Ishikawa (cell line): ENCODE results near the gene TTC3.

Source experiments
- CEBPB ChIP-seq: IDR thresholded peaks from 2 replicates; pipeline ENCODE4 v1.6.1; 2012
- CREB1 ChIP-seq: IDR thresholded peaks from 2 replicates; pipeline ENCODE4 v1.6.1; 2012; ENCODE audit warnings: low read depth
- EGR1 ChIP-seq: IDR thresholded peaks from 2 replicates; pipeline ENCODE4 v1.6.1; 2012
- EP300 ChIP-seq: IDR thresholded peaks from 2 replicates; pipeline ENCODE4 v1.6.1; 2012; ENCODE audit warnings: borderline replicate concordance
- FOXM1 ChIP-seq: IDR thresholded peaks from 2 replicates; pipeline ENCODE4 v1.6.1; 2012; ENCODE audit warnings: low read depth, borderline replicate concordance
- NFIC ChIP-seq: IDR thresholded peaks from 2 replicates; pipeline ENCODE4 v1.6.1; 2012
- RAD21 ChIP-seq: IDR thresholded peaks from 2 replicates; pipeline ENCODE4 v1.6.1; 2012; ENCODE audit warnings: low read depth
- TAF1 ChIP-seq: IDR thresholded peaks from 2 replicates; pipeline ENCODE4 v1.6.1; 2012; ENCODE audit warnings: low read depth, mild to moderate bottlenecking
- TCF12 ChIP-seq: IDR thresholded peaks from 2 replicates; pipeline ENCODE4 v1.6.1; 2012; ENCODE audit warnings: low read depth
- TEAD4 ChIP-seq: IDR thresholded peaks from 2 replicates; pipeline ENCODE4 v1.6.1; 2012
- YY1 ChIP-seq: IDR thresholded peaks from 2 replicates; pipeline ENCODE4 v1.6.1; 2012; ENCODE audit warnings: low read depth
- ZBTB7A ChIP-seq: IDR thresholded peaks from 2 replicates; pipeline ENCODE4 v1.6.1; 2012; ENCODE audit warnings: low read depth
- TF ChIP-seq, protein P1 (sequence below): IDR thresholded peaks from 2 replicates; pipeline ENCODE4 v1.6.1; 2012
- TF ChIP-seq, protein P2 (sequence below): IDR thresholded peaks from 2 replicates; pipeline ENCODE4 v1.6.1; 2012; ENCODE audit warnings: low read depth, mild to moderate bottlenecking
- TF ChIP-seq, protein P3 (sequence below): IDR thresholded peaks from 2 replicates; pipeline ENCODE4 v1.6.1; 2012

TTC3 gene

DNA sequence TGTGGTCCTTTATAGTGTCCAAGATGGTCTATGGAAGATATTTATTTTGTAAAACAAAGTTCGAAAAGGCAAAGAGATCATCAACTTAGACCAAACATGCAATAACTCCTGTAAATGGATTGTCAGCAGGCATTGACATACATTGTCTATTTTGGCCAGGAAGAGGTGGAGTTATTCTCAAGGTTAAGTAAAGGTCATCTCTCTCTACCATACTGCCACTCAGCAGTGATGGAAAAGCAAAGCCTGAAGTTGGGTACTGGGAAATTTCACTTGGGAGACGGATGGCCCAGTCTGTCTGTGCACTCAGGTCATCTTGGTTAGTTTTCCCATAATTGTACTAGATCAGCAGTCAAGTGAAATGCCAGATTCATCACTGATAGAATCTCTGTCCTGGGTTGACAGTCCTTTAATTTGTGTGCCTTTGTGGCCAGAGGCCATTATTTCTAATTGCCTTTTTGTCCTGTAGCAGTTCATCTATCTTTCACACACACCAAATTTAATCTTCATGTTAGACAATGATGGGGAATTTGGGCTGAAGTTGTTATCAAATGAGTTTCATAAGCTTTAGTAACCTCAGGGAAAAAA is 17.7 kb upstream of the TTC3 start:
- TF ChIP-seq, protein P1, sequence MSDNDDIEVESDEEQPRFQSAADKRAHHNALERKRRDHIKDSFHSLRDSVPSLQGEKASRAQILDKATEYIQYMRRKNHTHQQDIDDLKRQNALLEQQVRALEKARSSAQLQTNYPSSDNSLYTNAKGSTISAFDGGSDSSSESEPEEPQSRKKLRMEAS: no peak
- TF ChIP-seq ZBTB7A (no peak), NFIC (no peak), FOXM1 (no peak), EGR1 (no peak)
- TF ChIP-seq, protein P2, sequence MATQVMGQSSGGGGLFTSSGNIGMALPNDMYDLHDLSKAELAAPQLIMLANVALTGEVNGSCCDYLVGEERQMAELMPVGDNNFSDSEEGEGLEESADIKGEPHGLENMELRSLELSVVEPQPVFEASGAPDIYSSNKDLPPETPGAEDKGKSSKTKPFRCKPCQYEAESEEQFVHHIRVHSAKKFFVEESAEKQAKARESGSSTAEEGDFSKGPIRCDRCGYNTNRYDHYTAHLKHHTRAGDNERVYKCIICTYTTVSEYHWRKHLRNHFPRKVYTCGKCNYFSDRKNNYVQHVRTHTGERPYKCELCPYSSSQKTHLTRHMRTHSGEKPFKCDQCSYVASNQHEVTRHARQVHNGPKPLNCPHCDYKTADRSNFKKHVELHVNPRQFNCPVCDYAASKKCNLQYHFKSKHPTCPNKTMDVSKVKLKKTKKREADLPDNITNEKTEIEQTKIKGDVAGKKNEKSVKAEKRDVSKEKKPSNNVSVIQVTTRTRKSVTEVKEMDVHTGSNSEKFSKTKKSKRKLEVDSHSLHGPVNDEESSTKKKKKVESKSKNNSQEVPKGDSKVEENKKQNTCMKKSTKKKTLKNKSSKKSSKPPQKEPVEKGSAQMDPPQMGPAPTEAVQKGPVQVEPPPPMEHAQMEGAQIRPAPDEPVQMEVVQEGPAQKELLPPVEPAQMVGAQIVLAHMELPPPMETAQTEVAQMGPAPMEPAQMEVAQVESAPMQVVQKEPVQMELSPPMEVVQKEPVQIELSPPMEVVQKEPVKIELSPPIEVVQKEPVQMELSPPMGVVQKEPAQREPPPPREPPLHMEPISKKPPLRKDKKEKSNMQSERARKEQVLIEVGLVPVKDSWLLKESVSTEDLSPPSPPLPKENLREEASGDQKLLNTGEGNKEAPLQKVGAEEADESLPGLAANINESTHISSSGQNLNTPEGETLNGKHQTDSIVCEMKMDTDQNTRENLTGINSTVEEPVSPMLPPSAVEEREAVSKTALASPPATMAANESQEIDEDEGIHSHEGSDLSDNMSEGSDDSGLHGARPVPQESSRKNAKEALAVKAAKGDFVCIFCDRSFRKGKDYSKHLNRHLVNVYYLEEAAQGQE: no peak
- TF ChIP-seq, protein P3, sequence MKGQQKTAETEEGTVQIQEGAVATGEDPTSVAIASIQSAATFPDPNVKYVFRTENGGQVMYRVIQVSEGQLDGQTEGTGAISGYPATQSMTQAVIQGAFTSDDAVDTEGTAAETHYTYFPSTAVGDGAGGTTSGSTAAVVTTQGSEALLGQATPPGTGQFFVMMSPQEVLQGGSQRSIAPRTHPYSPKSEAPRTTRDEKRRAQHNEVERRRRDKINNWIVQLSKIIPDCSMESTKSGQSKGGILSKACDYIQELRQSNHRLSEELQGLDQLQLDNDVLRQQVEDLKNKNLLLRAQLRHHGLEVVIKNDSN: no peak

GRCh38 chr21:37057614-37058013 is 15.4 kb upstream of the TTC3 start:
- TF ChIP-seq FOXM1 (no peak), CREB1 (no peak), EP300 (no peak), RAD21 (no peak), NFIC (no peak), ZBTB7A (no peak), YY1 (no peak), CEBPB (no peak), TEAD4 (no peak), TAF1 (no peak), TCF12 (no peak), EGR1 (no peak)
- TF ChIP-seq, protein P1: no peak
- TF ChIP-seq, protein P2: no peak
- TF ChIP-seq, protein P3: no peak

GRCh38 chr21:37058261-37058660 is 14.8 kb upstream of the TTC3 start:
- TF ChIP-seq FOXM1: no peak
- TF ChIP-seq NFIC: no peak
- TF ChIP-seq, protein P2: no peak
- TF ChIP-seq CEBPB: no peak
- TF ChIP-seq, protein P1: no peak
- TF ChIP-seq, protein P3: no peak
- no peak for TF ChIP-seq ZBTB7A
- no peak for TF ChIP-seq EP300
- TF ChIP-seq EGR1: no peak
- no peak for TF ChIP-seq YY1
- TF ChIP-seq CREB1: no peak

DNA sequence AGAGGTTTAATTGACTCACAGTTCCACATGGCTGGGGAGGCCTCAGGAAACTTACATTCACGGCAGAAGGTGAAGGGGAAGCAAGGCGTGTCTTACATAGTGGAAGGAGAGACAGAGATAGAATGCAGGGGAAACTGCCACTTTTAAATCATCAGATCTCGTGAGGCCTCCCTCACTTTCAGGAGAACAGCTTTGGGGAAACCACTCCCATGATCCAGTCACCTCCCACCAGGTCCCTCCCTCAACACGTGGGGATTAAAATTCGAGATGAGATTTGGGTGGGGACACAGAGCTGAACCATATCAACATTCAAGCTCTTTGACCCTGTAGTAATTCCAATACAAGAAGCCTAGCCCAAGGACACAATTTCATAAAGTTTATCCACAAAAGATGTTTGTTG is 13.9 kb upstream of the TTC3 start:
- no peak for TF ChIP-seq TAF1

DNA sequence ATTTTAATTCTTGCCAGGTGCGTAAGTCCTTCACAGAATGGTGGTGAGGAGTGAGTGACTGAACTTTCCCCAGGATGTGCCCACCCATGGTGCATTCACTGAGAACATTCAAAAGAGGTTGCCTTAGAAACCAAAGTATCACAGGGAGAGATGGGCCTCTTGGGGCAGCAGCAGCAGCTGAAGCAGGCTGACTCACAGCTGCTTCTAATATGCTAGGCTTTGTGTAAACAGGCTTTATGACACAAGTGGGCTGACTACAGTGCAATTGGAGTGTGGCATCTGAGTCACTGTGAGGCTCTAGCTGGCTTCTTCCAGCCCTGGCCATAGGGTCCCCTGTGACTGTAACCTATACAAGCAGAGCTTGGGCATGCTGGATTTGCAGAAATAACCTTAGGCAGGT is 12.8 kb upstream of the TTC3 start:
- TF ChIP-seq EGR1: no peak
- TF ChIP-seq ZBTB7A: no peak
- no peak for TF ChIP-seq TEAD4
- no peak for TF ChIP-seq CREB1
- no peak for TF ChIP-seq YY1
